ENCODE data around the gene SPON2.

Gene SPON2

GRCh38 chr4:1166509-1167243 lies 5.7 kb downstream of the SPON2 start:
- POLR2A ChIA-PET = no interaction called here
- DNase-seq (ENCODE audit: extremely low spot score) = no peak
- CTCF ChIA-PET = interaction anchor here (0.8 to 4.5 kb wide), 20 partner anchors 8 to 180 kb away, joined by 3 to 30 read pairs (median 5); partner anchors contain the start of genes CTBP1, MAEA and UVSSA

GRCh38 chr4:1164956-1165545 lies 7.3 kb downstream of the SPON2 start:
- no peak for DNase-seq (ENCODE audit: extremely low spot score)
- no peak for TF ChIP-seq CTCF (IDR thresholded peaks at IDR 0.05; ENCODE audit: control extremely low read depth, extremely low read depth, low read depth, missing control alignments)
- ChIA-PET CTCF (no interaction called here), POLR2A (no interaction called here)

More at GRCh38 chr4:1166509-1167243, 5.7 kb downstream of the SPON2 start:
- TF ChIP-seq CTCF (IDR thresholded peaks at IDR 0.05; ENCODE audit: control extremely low read depth, extremely low read depth, low read depth, missing control alignments) = no peak

GRCh38 chr4:1164444-1164843 lies 7.9 kb downstream of the SPON2 start:
- DNase-seq (ENCODE audit: extremely low spot score) = no peak
- POLR2A ChIA-PET = interaction anchor here (1.0 kb wide), 1 partner anchor 84 kb away, joined by 5 read pairs; the partner anchor contains the start of gene CTBP1
- CTCF ChIA-PET = interaction anchor here (1.0 kb wide), 1 partner anchor 34 kb away, joined by 4 read pairs; no protein-coding TSS in a partner anchor
- TF ChIP-seq CTCF (IDR thresholded peaks at IDR 0.05; ENCODE audit: control extremely low read depth, extremely low read depth, low read depth, missing control alignments) = no peak

GRCh38 chr4:1164040-1164439 lies 8.3 kb downstream of the SPON2 start:
- POLR2A ChIA-PET = interaction anchor here (1.0 kb wide), 1 partner anchor 85 kb away, joined by 5 read pairs; the partner anchor contains the start of gene CTBP1
- CTCF ChIA-PET = interaction anchor here (0.8 to 1.0 kb wide), 3 partner anchors 20 to 34 kb away, joined by 3 to 4 read pairs (median 3); no protein-coding TSS in a partner anchor
- no peak for TF ChIP-seq CTCF (IDR thresholded peaks at IDR 0.05; ENCODE audit: control extremely low read depth, extremely low read depth, low read depth, missing control alignments)
- no peak for DNase-seq (ENCODE audit: extremely low spot score)

- no peak for TF ChIP-seq CTCF (IDR thresholded peaks at IDR 0.05; ENCODE audit: control extremely low read depth, extremely low read depth, low read depth, missing control alignments)
- no peak for DNase-seq (ENCODE audit: extremely low spot score)
- POLR2A ChIA-PET = no interaction called here
- CTCF ChIA-PET = no interaction called here
Measured at GRCh38 chr4:1160351-1160750, 12.0 kb downstream of the SPON2 start.

GRCh38 chr4:1156069-1156468 lies 16.3 kb downstream of the SPON2 start:
- DNase-seq (ENCODE audit: extremely low spot score) = no peak
- ChIA-PET CTCF (interaction anchor here (0.7 to 1.1 kb wide), 2 partner anchors 12 to 112 kb away, joined by 3 to 6 read pairs; no protein-coding TSS in a partner anchor), POLR2A (no interaction called here)
- TF ChIP-seq CTCF (IDR thresholded peaks at IDR 0.05; ENCODE audit: control extremely low read depth, extremely low read depth, low read depth, missing control alignments) = no peak
